GM12892 (cell line): ENCODE results near the gene RAPGEFL1.

ENCODE experiments used
- POLR2A ChIP-seq: IDR thresholded peaks from 2 replicates; pipeline ENCODE4 v1.6.1; 2011; ENCODE audit warnings: low read depth, low read length, control low read depth
- TAF1 ChIP-seq: IDR thresholded peaks from 2 replicates; pipeline ENCODE4 v1.6.1; 2011; ENCODE audit warnings: low read depth, mild to moderate bottlenecking, control low read depth, low read length, borderline replicate concordance

DNA sequence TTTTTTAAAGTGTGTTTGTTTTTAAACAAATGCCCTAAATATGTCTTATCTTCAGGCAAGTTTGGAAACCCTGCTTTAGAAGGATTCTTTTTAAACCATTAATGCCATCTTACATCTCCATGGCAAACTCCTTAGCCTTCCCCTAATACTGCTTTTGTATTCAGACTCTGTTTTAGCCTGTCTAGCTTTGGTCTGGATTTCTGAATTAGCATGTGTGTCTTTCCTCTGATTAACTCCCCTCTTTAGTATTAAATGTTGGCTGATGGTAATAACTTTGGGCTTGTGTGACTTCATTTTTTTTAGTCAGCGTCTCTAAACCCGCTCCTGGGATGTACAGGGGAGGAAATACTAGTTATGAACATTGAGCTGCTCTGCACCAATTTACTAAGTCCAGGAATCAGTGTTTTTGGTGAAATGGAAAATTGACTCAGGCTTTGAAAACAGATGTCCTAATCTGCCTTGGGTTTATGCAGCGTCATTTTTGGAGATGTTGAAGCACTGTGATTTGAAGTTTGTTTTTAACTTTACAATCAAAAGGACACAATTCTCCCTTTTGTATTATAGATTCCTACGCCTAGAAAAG, 64.1 kb downstream of the RAPGEFL1 start:
- TF ChIP-seq TAF1 (no peak), POLR2A (no peak)
